ENCODE data around the gene CEMIP2. TPM values are rescaled to one million over a fixed set of nuclear protein-coding genes. Genes with fewer than 3 reads are reported as not detected.

CEMIP2 gene
- total and polyA plus RNA-seq, 10 of the 15 experiments (the other 5 are each of a cell fraction or from before 2014, with no cell fraction given), result 0.50 to 19.2 (median 1.2) TPM

GRCh38 chr9:71755869-71756268, 12.4 kb downstream of the CEMIP2 start:
- RAD21 ChIA-PET (ENCODE audit: unreplicated experiment), result no interaction called here
- Histone ChIP-seq H3K4me2 (ENCODE audit: control insufficient read depth, insufficient read depth) (no peak overlapping the region), H3K9me3 (replicated peaks; ENCODE audit: control insufficient read depth, insufficient read depth, low read length) (no peaks in the 10 kb centered on the region), H3K27ac (ENCODE audit: control insufficient read depth, insufficient read depth) (no peak overlapping the region), H3K9ac (ENCODE audit: control insufficient read depth, insufficient read depth, low read length) (no peak overlapping the region), H3K4me1 (ENCODE audit: control insufficient read depth, insufficient read depth, low read length) (no peaks in the 10 kb centered on the region), H2AFZ (ENCODE audit: control insufficient read depth, low read depth, low read length) (no peak overlapping the region), H3K27me3 (replicated peaks in 1 of 2; ENCODE audit: control insufficient read depth in 2 of 2, insufficient read depth in 2 of 2, low read length in 1 of 2) (no peaks in the 10 kb centered on the region), H3K79me2 (ENCODE audit: control insufficient read depth, insufficient read depth, low read length) (no peaks in the 10 kb centered on the region), H4K20me1 (ENCODE audit: control insufficient read depth, insufficient read depth) (no peaks in the 10 kb centered on the region), H3K36me3 (ENCODE audit: control insufficient read depth in 2 of 2, insufficient read depth in 2 of 2, low read length in 1 of 2) (no peaks in the 10 kb centered on the region), H3K4me3 (no peak overlapping the region)
- DNase-seq (ENCODE audit: low read depth, low spot score) (no peak), ATAC-seq (no peak), FAIRE-seq (no peak)
- TF ChIP-seq TARDBP (IDR thresholded peaks at IDR 0.05; ENCODE audit: borderline replicate concordance) (no peak), POLR2A (IDR thresholded peaks at IDR 0.05; ENCODE audit: low read depth, low read length) (no peak), SRF (IDR thresholded peaks at IDR 0.05; ENCODE audit: low read depth in 2 of 2, low read length in 2 of 2) (no peak), REST (IDR thresholded peaks at IDR 0.05; ENCODE audit: low read depth, low read length) (no peak), TCF12 (IDR thresholded peaks at IDR 0.05; ENCODE audit: low read depth, low read length) (no peak), ATF2 (IDR thresholded peaks at IDR 0.05; ENCODE audit: low read length) (no peak), CBFB (IDR thresholded peaks at IDR 0.05; ENCODE audit: low read depth) (no peak), ZBTB4 (CRISPR knock-in tag; IDR thresholded peaks at IDR 0.05) (no peak), POLR2AphosphoS5 (IDR thresholded peaks at IDR 0.05; ENCODE audit: low read length) (no peak), POU2F2 (IDR thresholded peaks at IDR 0.05; ENCODE audit: borderline replicate concordance, low read depth, low read length) (no peak), HDAC2 (IDR thresholded peaks at IDR 0.05) (no peak), GATAD2B (conservative IDR thresholded peaks at IDR 0.05; ENCODE audit: low read depth) (no peak), PAX5 (IDR thresholded peaks at IDR 0.05; ENCODE audit: borderline replicate concordance, low read depth, low read length) (no peak), FOXM1 (IDR thresholded peaks at IDR 0.05; ENCODE audit: low read depth, low read length) (no peak), SMC3 (IDR thresholded peaks at IDR 0.05; ENCODE audit: borderline replicate concordance, low read length) (no peak), TCF3 (IDR thresholded peaks at IDR 0.05; ENCODE audit: borderline replicate concordance, insufficient read depth, low read depth, low read length) (no peak), BACH1 (IDR thresholded peaks at IDR 0.05; ENCODE audit: borderline replicate concordance) (no peak), ZNF24 (IDR thresholded peaks at IDR 0.05) (no peak), PAX8 (IDR thresholded peaks at IDR 0.05) (no peak)
- intact Hi-C loops (cut with micrococcal nuclease; ENCODE audit: unreplicated experiment), result no loop called here
- no TSS peak for BruUV-seq (replicated peaks)
- SMC1A ChIA-PET (ENCODE audit: uncharacterized antibody, unreplicated experiment), result interaction anchor here (1.0 kb wide), 1 partner anchor 11 kb away, joined by 3 read pairs; no protein-coding TSS in a partner anchor
- in situ Hi-C loops (cut with MboI), result no loop called here
- 80% methylated on average over 1 of the region's 1 CpG for WGBS (ENCODE audit: insufficient coverage, insufficient replicate concordance, low lambda C conversion rate, missing lambda C conversion rate)
- POLR2A ChIA-PET, result no interaction called here
- CTCF ChIA-PET, result interaction anchor here (1.0 kb wide), 1 partner anchor 43 kb away, joined by 3 read pairs; no protein-coding TSS in a partner anchor

All from GM12878 (cell line).